ENCODE results near the gene FANCD2OS. TPM values are rescaled to one million over a fixed set of nuclear protein-coding genes. Genes with fewer than 3 reads are reported as not detected.

The FANCD2OS gene
- total and polyA plus RNA-seq, 2 donors from 2014 or later: not detected

DNA sequence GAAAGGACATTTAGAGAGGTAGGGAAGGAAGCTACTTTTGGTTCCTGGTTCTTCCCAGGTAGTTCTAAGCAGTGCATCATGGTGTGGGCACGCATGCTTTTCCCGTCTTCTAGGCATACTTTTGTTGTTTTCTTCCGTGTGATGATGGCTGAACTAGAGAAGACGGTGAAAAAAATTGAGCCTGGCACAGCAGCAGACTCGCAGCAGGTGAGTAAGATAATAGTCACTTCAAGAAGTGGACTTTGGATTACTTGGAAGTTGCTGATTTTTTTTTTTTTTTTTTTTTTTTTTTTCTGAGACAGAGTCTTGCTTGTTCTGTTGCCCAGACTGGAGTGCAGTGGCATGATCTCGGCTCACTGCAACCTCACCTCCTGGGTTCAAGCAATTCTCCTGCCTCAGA is 17.9 kb downstream of the FANCD2OS start:
- Histone ChIP-seq H3K27me3 (ENCODE audit: control insufficient read depth, insufficient read depth, low read length) (no peaks in the 10 kb centered on the region), H3K9me3 (ENCODE audit: control insufficient read depth in 2 of 3, insufficient read depth in 1 of 3, low read length in 3 of 3) (no peaks in the 10 kb centered on the region), H3K9ac (ENCODE audit: low read length in 3 of 3) (no peak overlapping the region), H3K4me1 (ENCODE audit: control insufficient read depth in 2 of 3, insufficient read depth in 2 of 3, low read depth in 1 of 3, low read length in 3 of 3) (no peaks in the 10 kb centered on the region), H3K27ac (ENCODE audit: low read depth in 2 of 2, low read length in 2 of 2) (no peak overlapping the region), H3K4me3 (ENCODE audit: low read length in 3 of 3) (no peak overlapping the region), H3K36me3 (ENCODE audit: control insufficient read depth in 2 of 3, insufficient read depth in 3 of 3, low read length in 3 of 3) (no peaks in the 10 kb centered on the region)
- intact Hi-C loops (cut with DNase I): no loop called here
- TF ChIP-seq, protein P1, sequence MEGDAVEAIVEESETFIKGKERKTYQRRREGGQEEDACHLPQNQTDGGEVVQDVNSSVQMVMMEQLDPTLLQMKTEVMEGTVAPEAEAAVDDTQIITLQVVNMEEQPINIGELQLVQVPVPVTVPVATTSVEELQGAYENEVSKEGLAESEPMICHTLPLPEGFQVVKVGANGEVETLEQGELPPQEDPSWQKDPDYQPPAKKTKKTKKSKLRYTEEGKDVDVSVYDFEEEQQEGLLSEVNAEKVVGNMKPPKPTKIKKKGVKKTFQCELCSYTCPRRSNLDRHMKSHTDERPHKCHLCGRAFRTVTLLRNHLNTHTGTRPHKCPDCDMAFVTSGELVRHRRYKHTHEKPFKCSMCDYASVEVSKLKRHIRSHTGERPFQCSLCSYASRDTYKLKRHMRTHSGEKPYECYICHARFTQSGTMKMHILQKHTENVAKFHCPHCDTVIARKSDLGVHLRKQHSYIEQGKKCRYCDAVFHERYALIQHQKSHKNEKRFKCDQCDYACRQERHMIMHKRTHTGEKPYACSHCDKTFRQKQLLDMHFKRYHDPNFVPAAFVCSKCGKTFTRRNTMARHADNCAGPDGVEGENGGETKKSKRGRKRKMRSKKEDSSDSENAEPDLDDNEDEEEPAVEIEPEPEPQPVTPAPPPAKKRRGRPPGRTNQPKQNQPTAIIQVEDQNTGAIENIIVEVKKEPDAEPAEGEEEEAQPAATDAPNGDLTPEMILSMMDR (IDR thresholded peaks at IDR 0.05; ENCODE audit: borderline replicate concordance, extremely low read depth, insufficient read depth): no peak
- FAIRE-seq: no peak
- no peak for DNase-seq

DNA sequence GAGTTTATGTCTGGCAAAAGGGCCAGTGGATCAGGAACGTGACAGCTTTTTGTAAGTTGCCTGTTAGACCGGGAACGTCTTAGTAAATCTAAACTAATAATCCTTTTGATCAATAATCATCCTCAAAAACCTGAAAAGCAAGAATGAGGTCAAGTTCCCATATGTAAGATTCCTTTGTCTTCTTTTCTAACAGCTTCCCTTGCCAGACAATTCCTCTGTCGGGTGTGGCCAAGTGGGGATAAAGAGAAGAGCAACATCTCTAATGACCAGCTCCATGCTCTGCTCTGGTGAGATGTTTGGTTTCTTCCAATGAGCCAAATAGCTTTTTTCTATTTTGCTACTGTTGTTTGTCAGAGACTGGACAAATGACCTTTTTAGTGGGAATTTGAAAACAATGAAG is 19.8 kb downstream of the FANCD2OS start:
- Histone ChIP-seq H3K4me3 (ENCODE audit: low read length in 3 of 3) (no peak overlapping the region), H3K27ac (ENCODE audit: low read depth in 2 of 2, low read length in 2 of 2) (no peak overlapping the region), H3K27me3 (ENCODE audit: control insufficient read depth, insufficient read depth, low read length) (no peaks in the 10 kb centered on the region), H3K4me1 (ENCODE audit: control insufficient read depth in 2 of 3, insufficient read depth in 2 of 3, low read depth in 1 of 3, low read length in 3 of 3) (no peaks in the 10 kb centered on the region), H3K9me3 (ENCODE audit: control insufficient read depth in 2 of 3, insufficient read depth in 1 of 3, low read length in 3 of 3) (no peaks in the 10 kb centered on the region), H3K9ac (ENCODE audit: low read length in 3 of 3) (no peak overlapping the region), H3K36me3 (ENCODE audit: control insufficient read depth in 2 of 3, insufficient read depth in 3 of 3, low read length in 3 of 3) (no peaks in the 10 kb centered on the region)
- TF ChIP-seq, protein P1 (IDR thresholded peaks at IDR 0.05; ENCODE audit: borderline replicate concordance, extremely low read depth, insufficient read depth): no peak
- DNase-seq (no peak), FAIRE-seq (no peak)
- intact Hi-C loops (cut with DNase I): no loop called here

DNA sequence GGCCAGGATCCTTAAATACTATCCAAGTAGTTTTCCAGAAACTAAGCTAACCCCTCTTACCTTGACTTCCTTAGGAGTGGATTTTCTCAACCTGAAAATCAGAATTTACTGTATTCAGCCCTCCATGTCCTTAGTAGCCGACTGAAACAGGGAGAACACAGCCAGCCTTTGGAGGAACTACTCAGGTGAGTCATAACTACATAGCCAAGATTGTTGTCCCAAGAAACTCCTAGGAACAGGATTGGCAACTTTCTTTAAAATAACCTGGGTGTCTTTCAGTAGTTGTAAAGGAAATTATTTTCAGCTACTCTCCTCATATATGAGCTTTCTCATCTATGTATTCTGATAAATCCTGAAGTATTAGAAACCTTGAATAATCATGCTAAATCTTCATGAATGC is 22.3 kb downstream of the FANCD2OS start:
- no peaks in the 10 kb centered on the region for H3K36me3 ChIP-seq (ENCODE audit: control insufficient read depth in 2 of 3, insufficient read depth in 3 of 3, low read length in 3 of 3)
- DNase-seq: peak in 1 of 5 donors; percentile 1
- no peaks in the 10 kb centered on the region for H3K27me3 ChIP-seq (ENCODE audit: control insufficient read depth, insufficient read depth, low read length)
- no peak for FAIRE-seq
- TF ChIP-seq, protein P1 (IDR thresholded peaks at IDR 0.05; ENCODE audit: borderline replicate concordance, extremely low read depth, insufficient read depth): no peak
- intact Hi-C loops (cut with DNase I): no loop called here
- H3K4me1 ChIP-seq (ENCODE audit: control insufficient read depth in 2 of 3, insufficient read depth in 2 of 3, low read depth in 1 of 3, low read length in 3 of 3): no peaks in the 10 kb centered on the region
- H3K4me3 ChIP-seq (ENCODE audit: low read length in 3 of 3): no peak overlapping the region
- H3K9me3 ChIP-seq (ENCODE audit: control insufficient read depth in 2 of 3, insufficient read depth in 1 of 3, low read length in 3 of 3): no peaks in the 10 kb centered on the region
- no peak overlapping the region for H3K27ac ChIP-seq (ENCODE audit: low read depth in 2 of 2, low read length in 2 of 2)
- no peak overlapping the region for H3K9ac ChIP-seq (ENCODE audit: low read length in 3 of 3)

DNA sequence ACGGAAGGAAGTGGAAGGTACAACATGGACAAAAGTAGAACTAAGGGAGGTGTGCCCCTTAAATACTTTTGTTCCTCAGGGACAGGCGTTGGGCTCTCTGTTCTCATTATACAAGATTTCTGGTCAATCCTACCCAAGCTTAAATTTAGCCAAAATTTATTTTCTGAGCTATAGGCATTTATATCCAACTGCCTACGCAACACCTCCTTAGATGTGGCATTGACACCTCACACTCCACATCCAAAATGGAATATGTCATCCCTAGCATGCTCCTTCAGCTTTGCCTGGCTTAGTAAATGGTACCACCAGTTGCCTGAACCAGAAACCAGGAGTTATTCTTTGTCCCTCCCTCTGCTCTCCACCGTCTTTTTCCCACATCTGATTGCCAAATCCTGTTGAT is 26.2 kb downstream of the FANCD2OS start:
- intact Hi-C loops (cut with DNase I): no loop called here
- Histone ChIP-seq H3K9me3 (ENCODE audit: control insufficient read depth in 2 of 3, insufficient read depth in 1 of 3, low read length in 3 of 3) (no peaks in the 10 kb centered on the region), H3K27ac (ENCODE audit: low read depth in 2 of 2, low read length in 2 of 2) (no peak overlapping the region), H3K9ac (ENCODE audit: low read length in 3 of 3) (no peak overlapping the region), H3K36me3 (ENCODE audit: control insufficient read depth in 2 of 3, insufficient read depth in 3 of 3, low read length in 3 of 3) (no peaks in the 10 kb centered on the region), H3K27me3 (ENCODE audit: control insufficient read depth, insufficient read depth, low read length) (no peaks in the 10 kb centered on the region), H3K4me1 (ENCODE audit: control insufficient read depth in 2 of 3, insufficient read depth in 2 of 3, low read depth in 1 of 3, low read length in 3 of 3) (no peaks in the 10 kb centered on the region), H3K4me3 (ENCODE audit: low read length in 3 of 3) (no peak overlapping the region)
- TF ChIP-seq, protein P1 (IDR thresholded peaks at IDR 0.05; ENCODE audit: borderline replicate concordance, extremely low read depth, insufficient read depth): no peak
- DNase-seq: no peak
- FAIRE-seq: no peak

Measured in kidney (tissue), 14 donors.